ENCODE data around the gene TNFRSF6B. TPM values are rescaled to one million over a fixed set of nuclear protein-coding genes. Genes with fewer than 3 reads are reported as not detected.
A peak's percentile ranks its signal among the peaks of the same experiment; 100 is the strongest.

Gene TNFRSF6B
- total RNA-seq, 1 donor from 2014 or later = 2.3 TPM

- no peak for DNase-seq (ENCODE audit: extremely low spot score, unreplicated experiment)
- Mint-ChIP-seq H3K27ac (ENCODE audit: unreplicated experiment) (peak overlapping the region; percentile 44), H3K36me3 (ENCODE audit: unreplicated experiment) (no peaks in the 10 kb centered on the region)
Observed at GRCh38 chr20:63688228-63689045, 8.0 kb upstream of the TNFRSF6B start.

GRCh38 chr20:63689046-63690002 lies 7.1 kb upstream of the TNFRSF6B start:
- Mint-ChIP-seq H3K4me1 (ENCODE audit: unreplicated experiment) (peaks cover 38% of the 10 kb centered on the region), H3K27ac (ENCODE audit: unreplicated experiment) (no peak overlapping the region), H3K36me3 (ENCODE audit: unreplicated experiment) (no peaks in the 10 kb centered on the region), H3K4me3 (ENCODE audit: unreplicated experiment) (no peak overlapping the region), H3K9me3 (ENCODE audit: unreplicated experiment) (no peaks in the 10 kb centered on the region), H3K27me3 (ENCODE audit: unreplicated experiment) (no peaks in the 10 kb centered on the region)
- no peak for TF ChIP-seq CTCF (IDR thresholded peaks at IDR 0.05)
- DNase-seq (ENCODE audit: extremely low spot score, unreplicated experiment) = no peak

More at GRCh38 chr20:63688228-63689045, 8.0 kb upstream of the TNFRSF6B start:
- H3K4me1 Mint-ChIP-seq (ENCODE audit: unreplicated experiment) = peaks cover 45% of the 10 kb centered on the region
- no peak for TF ChIP-seq CTCF (IDR thresholded peaks at IDR 0.05)
- H3K9me3 Mint-ChIP-seq (ENCODE audit: unreplicated experiment) = no peaks in the 10 kb centered on the region
- no peak overlapping the region for H3K4me3 Mint-ChIP-seq (ENCODE audit: unreplicated experiment)
- H3K27me3 Mint-ChIP-seq (ENCODE audit: unreplicated experiment) = no peaks in the 10 kb centered on the region

- H3K36me3 Mint-ChIP-seq (ENCODE audit: unreplicated experiment) = no peaks in the 10 kb centered on the region
- peaks cover 32% of the 10 kb centered on the region for H3K4me1 Mint-ChIP-seq (ENCODE audit: unreplicated experiment)
- no peaks in the 10 kb centered on the region for H3K27me3 Mint-ChIP-seq (ENCODE audit: unreplicated experiment)
- H3K4me3 Mint-ChIP-seq (ENCODE audit: unreplicated experiment) = no peak overlapping the region
- TF ChIP-seq CTCF (IDR thresholded peaks at IDR 0.05) = no peak
- H3K27ac Mint-ChIP-seq (ENCODE audit: unreplicated experiment) = peak overlapping the region; percentile 23
- no peak for DNase-seq (ENCODE audit: extremely low spot score, unreplicated experiment)
- H3K9me3 Mint-ChIP-seq (ENCODE audit: unreplicated experiment) = no peaks in the 10 kb centered on the region
Observed at GRCh38 chr20:63690003-63690897, 6.2 kb upstream of the TNFRSF6B start.

GRCh38 chr20:63690898-63691710 lies 5.3 kb upstream of the TNFRSF6B start:
- Mint-ChIP-seq H3K4me3 (ENCODE audit: unreplicated experiment) (no peak overlapping the region), H3K27ac (ENCODE audit: unreplicated experiment) (peak overlapping the region; percentile 56), H3K4me1 (ENCODE audit: unreplicated experiment) (peaks cover 32% of the 10 kb centered on the region), H3K9me3 (ENCODE audit: unreplicated experiment) (no peaks in the 10 kb centered on the region), H3K36me3 (ENCODE audit: unreplicated experiment) (no peaks in the 10 kb centered on the region), H3K27me3 (ENCODE audit: unreplicated experiment) (no peaks in the 10 kb centered on the region)
- TF ChIP-seq CTCF (IDR thresholded peaks at IDR 0.05) = no peak
- DNase-seq (ENCODE audit: extremely low spot score, unreplicated experiment) = no peak
